GM23338 (cell line): Measurements from ENCODE around the gene AGPS. TPM values are rescaled to one million over a fixed set of nuclear protein-coding genes. Genes with fewer than 3 reads are reported as not detected.

ENCODE experiments used
- ATAC-seq: fragments of 200-7000 bp; cut with Tn5 transposase; 3 replicates; pipeline ENCODE4 v1.9.1; 2020
- DNase-seq: peaks from one replicate; pipeline ENCODE4 v3.0.0-alpha.2; 2015; ENCODE audit warnings: low spot score
- H2AFZ ChIP-seq: fragments of 200-600 bp; sonication (generic); 2 replicates; pipeline ENCODE4 v1.8.0; 2016; ENCODE audit warnings: antibody characterized with exemption, mild to moderate bottlenecking, moderate library complexity
- H3F3A ChIP-seq: fragments of 200-600 bp; sonication (generic); replicated peaks from 2 replicates; pipeline ENCODE4 v1.8.0; 2017; ENCODE audit warnings: antibody characterized with exemption, mixed run types, low read depth
- H3K27ac ChIP-seq: fragments of 200-600 bp; sonication (generic); 2 replicates; pipeline ENCODE4 v1.6.1; 2016; ENCODE audit warnings: low read depth
- H3K27me3 ChIP-seq: fragments of 200-600 bp; sonication (generic); 2 replicates; pipeline ENCODE4 v1.8.0; 2016; ENCODE audit warnings: mild to moderate bottlenecking, mixed run types, moderate library complexity; ENCODE audit not compliant: insufficient read depth
- H3K36me3 ChIP-seq: fragments of 200-600 bp; sonication (generic); 2 replicates; pipeline ENCODE4 v1.8.0; 2016; ENCODE audit warnings: mild to moderate bottlenecking; ENCODE audit not compliant: insufficient read depth
- H3K4me1 ChIP-seq: fragments of 200-600 bp; sonication (generic); 2 replicates; pipeline ENCODE4 v1.8.0; 2016; ENCODE audit warnings: mild to moderate bottlenecking, moderate library complexity; ENCODE audit not compliant: insufficient read depth
- H3K4me2 ChIP-seq: fragments of 200-600 bp; sonication (generic); 2 replicates; pipeline ENCODE4 v1.7.1; 2017; ENCODE audit warnings: mixed run types
- H3K4me3 ChIP-seq: fragments of 200-600 bp; sonication (generic); 2 replicates; pipeline ENCODE4 v1.6.1; 2016; ENCODE audit warnings: mixed run types
- H3K79me2 ChIP-seq: fragments of 200-600 bp; sonication (generic); replicated peaks from 2 replicates; pipeline ENCODE4 v1.8.0; 2017; ENCODE audit warnings: mild to moderate bottlenecking; ENCODE audit not compliant: insufficient read depth
- H3K9me2 ChIP-seq: fragments of 200-600 bp; sonication (generic); 2 replicates; pipeline ENCODE4 v1.8.0; 2017; ENCODE audit not compliant: insufficient read depth
- H4K20me1 ChIP-seq: fragments of 200-600 bp; sonication (generic); replicated peaks from 2 replicates; pipeline ENCODE4 v1.8.0; 2017; ENCODE audit warnings: mild to moderate bottlenecking; ENCODE audit not compliant: insufficient read depth
- H3K27ac Mint-ChIP-seq: 2 replicates; pipeline ENCODE4 v1.8.0; 2020; ENCODE audit warnings: inconsistent platforms, mild to moderate bottlenecking, moderate library complexity, mixed read lengths
- H3K27me3 Mint-ChIP-seq: 3 replicates; pipeline ENCODE4 v1.8.0; 2022; ENCODE audit warnings: low read depth, mild to moderate bottlenecking, moderate library complexity, mixed read lengths, inconsistent platforms; ENCODE audit not compliant: insufficient read depth, poor library complexity
- H3K36me3 Mint-ChIP-seq: 3 replicates; pipeline ENCODE4 v1.8.0; 2021; ENCODE audit warnings: low read depth, mild to moderate bottlenecking, inconsistent platforms, moderate library complexity, mixed read lengths
- H3K4me1 Mint-ChIP-seq: 3 replicates; pipeline ENCODE4 v1.8.0; 2020; ENCODE audit warnings: mild to moderate bottlenecking, inconsistent platforms, mixed read lengths
- H3K4me3 Mint-ChIP-seq: 3 replicates; pipeline ENCODE4 v1.8.0; 2021; ENCODE audit warnings: moderate library complexity, mild to moderate bottlenecking, inconsistent platforms, mixed read lengths
- H3K9me3 Mint-ChIP-seq: 3 replicates; pipeline ENCODE4 v1.8.0; 2020; ENCODE audit warnings: moderate library complexity, mild to moderate bottlenecking, inconsistent platforms, mixed read lengths
- CREB1 ChIP-seq: fragments of 250-450 bp; sonication (Bioruptor Pico); IDR thresholded peaks from 2 replicates; pipeline ENCODE4 v1.5.0; 2020; ENCODE audit warnings: low read depth, mild to moderate bottlenecking, moderate library complexity
- CTCF ChIP-seq, 2 experiments: fragments of 200-600 bp in 1 of 2; sonication (generic) in 1 of 2; conservative IDR thresholded peaks; 2 replicates each; pipeline versions ENCODE4 v1.5.1 to v1.6.1; 2016 to 2017; ENCODE audit warnings: antibody characterized with exemption in 2 of 2, low read depth in 2 of 2, mild to moderate bottlenecking in 2 of 2, moderate library complexity in 1 of 2
- ETS1 ChIP-seq: IDR thresholded peaks from 2 replicates; pipeline ENCODE4 v1.6.1; 2016; ENCODE audit warnings: antibody characterized with exemption
- EZH2 ChIP-seq: fragments of 200-600 bp; sonication (generic); IDR thresholded peaks from one replicate; pipeline ENCODE4 v1.8.0; 2017; ENCODE audit warnings: antibody characterized with exemption, mild to moderate bottlenecking, low read depth; ENCODE audit not compliant: unreplicated experiment
- NANOG ChIP-seq: IDR thresholded peaks from 2 replicates; pipeline ENCODE4 v1.6.1; 2016; ENCODE audit warnings: antibody characterized with exemption, borderline replicate concordance
- POLR2AphosphoS5 ChIP-seq: IDR thresholded peaks from 2 replicates; pipeline ENCODE4 v1.6.1; 2016; ENCODE audit warnings: antibody characterized with exemption, low read depth
- STAT1 ChIP-seq: IDR thresholded peaks from one replicate; pipeline ENCODE4 v1.6.1; 2016; ENCODE audit warnings: antibody characterized with exemption; ENCODE audit not compliant: unreplicated experiment
- ZNF114 ChIP-seq: fragments of 250-450 bp; sonication (Bioruptor Pico); IDR thresholded peaks from 2 replicates; pipeline ENCODE4 v1.5.0; 2020; ENCODE audit warnings: mild to moderate bottlenecking, moderate library complexity
- ZNF331 ChIP-seq: fragments of 250-450 bp; sonication (Bioruptor Pico); IDR thresholded peaks from 2 replicates; pipeline ENCODE4 v1.5.0; 2020; ENCODE audit warnings: low read depth, mild to moderate bottlenecking, moderate library complexity
- polyA plus RNA-seq: library from polyadenylated mRNA; unstranded; fragments of >200 nt; fragmentation: Nextera tagmentation; extraction: Ambion mirVana; gene quantifications from 2 replicates; pipeline ENCODE4 v1.2.1, GENCODE V29; 2016
- total RNA-seq: library from RNA; depleted of rRNA; stranded (reverse); fragments of >200 nt; shearing (Covaris generic); gene quantifications from 2 replicates; pipeline ENCODE4 v1.2.3, GENCODE V29; 2014
- TF ChIP-seq, protein P1 (sequence below): IDR thresholded peaks from one replicate; pipeline ENCODE4 v1.6.1; 2018; ENCODE audit warnings: antibody characterized with exemption; ENCODE audit not compliant: unreplicated experiment

Gene AGPS
- total and polyA plus RNA-seq, 2 experiments from 2014 or later = 14.6 to 73.2 TPM

DNA sequence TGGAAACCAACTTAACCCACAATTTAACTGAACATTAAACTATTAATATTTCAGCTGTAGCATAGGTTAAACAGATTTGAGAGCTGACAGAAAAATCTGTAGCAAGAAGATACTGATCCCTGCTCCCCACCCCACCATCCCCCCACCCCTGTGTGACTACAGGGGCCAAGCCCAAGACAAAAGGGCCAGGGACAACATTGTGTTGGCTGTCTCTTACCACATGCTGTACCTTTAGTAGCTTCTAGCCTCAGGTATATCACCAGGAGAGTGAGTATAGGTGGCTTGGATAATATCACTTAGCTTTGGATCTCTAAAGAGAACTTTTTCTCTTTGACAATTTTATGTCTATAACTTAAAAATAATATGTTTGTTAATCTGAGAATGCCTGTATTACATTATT is 140.7 kb downstream of the AGPS start (continued):
- no peak for TF ChIP-seq CTCF (conservative IDR thresholded peaks at IDR 0.05; ENCODE audit: low read depth in 2 of 2)
- TF ChIP-seq ZNF114 (CRISPR knock-in tag) = no peak
- no peak for TF ChIP-seq STAT1
- TF ChIP-seq ETS1 = no peak
- TF ChIP-seq EZH2 = no peak

- no peak overlapping the region for H3K27ac ChIP-seq
- Mint-ChIP-seq H3K4me3 (no peak overlapping the region), H3K27ac (no peak overlapping the region), H3K27me3 (no peaks in the 10 kb centered on the region), H3K36me3 (no peaks in the 10 kb centered on the region), H3K9me3 (no peaks in the 10 kb centered on the region), H3K4me1 (peaks cover 32% of the 10 kb centered on the region)
- no peaks in the 10 kb centered on the region for H4K20me1 ChIP-seq
- H3F3A ChIP-seq = no peaks in the 10 kb centered on the region
- H2AFZ ChIP-seq = no peak overlapping the region
- no peak overlapping the region for H3K4me3 ChIP-seq
- no peak overlapping the region for H3K4me2 ChIP-seq
- DNase-seq (no peak), ATAC-seq (no peak)
- H3K9me2 ChIP-seq = no peaks in the 10 kb centered on the region
- no peaks in the 10 kb centered on the region for H3K79me2 ChIP-seq
- peaks cover 42% of the 10 kb centered on the region for H3K4me1 ChIP-seq
- H3K36me3 ChIP-seq = no peaks in the 10 kb centered on the region
- H3K27me3 ChIP-seq = no peaks in the 10 kb centered on the region
- TF ChIP-seq POLR2AphosphoS5 (no peak), ZNF114 (CRISPR knock-in tag) (no peak), NANOG (no peak), CREB1 (no peak), STAT1 (no peak), CTCF (conservative IDR thresholded peaks at IDR 0.05; ENCODE audit: low read depth in 2 of 2) (no peak), ETS1 (no peak), ZNF331 (no peak)
- TF ChIP-seq, protein P1, sequence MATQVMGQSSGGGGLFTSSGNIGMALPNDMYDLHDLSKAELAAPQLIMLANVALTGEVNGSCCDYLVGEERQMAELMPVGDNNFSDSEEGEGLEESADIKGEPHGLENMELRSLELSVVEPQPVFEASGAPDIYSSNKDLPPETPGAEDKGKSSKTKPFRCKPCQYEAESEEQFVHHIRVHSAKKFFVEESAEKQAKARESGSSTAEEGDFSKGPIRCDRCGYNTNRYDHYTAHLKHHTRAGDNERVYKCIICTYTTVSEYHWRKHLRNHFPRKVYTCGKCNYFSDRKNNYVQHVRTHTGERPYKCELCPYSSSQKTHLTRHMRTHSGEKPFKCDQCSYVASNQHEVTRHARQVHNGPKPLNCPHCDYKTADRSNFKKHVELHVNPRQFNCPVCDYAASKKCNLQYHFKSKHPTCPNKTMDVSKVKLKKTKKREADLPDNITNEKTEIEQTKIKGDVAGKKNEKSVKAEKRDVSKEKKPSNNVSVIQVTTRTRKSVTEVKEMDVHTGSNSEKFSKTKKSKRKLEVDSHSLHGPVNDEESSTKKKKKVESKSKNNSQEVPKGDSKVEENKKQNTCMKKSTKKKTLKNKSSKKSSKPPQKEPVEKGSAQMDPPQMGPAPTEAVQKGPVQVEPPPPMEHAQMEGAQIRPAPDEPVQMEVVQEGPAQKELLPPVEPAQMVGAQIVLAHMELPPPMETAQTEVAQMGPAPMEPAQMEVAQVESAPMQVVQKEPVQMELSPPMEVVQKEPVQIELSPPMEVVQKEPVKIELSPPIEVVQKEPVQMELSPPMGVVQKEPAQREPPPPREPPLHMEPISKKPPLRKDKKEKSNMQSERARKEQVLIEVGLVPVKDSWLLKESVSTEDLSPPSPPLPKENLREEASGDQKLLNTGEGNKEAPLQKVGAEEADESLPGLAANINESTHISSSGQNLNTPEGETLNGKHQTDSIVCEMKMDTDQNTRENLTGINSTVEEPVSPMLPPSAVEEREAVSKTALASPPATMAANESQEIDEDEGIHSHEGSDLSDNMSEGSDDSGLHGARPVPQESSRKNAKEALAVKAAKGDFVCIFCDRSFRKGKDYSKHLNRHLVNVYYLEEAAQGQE = no peak
These were observed 142.4 kb downstream of the AGPS start for GRCh38 chr2:177535000-177535399.
